HG02610 (cell line): ENCODE measurements around the gene TRIM49D2.
"Not testable (repeated sequence)": the region's sequence is repeated elsewhere in the genome, so short reads cannot be mapped to it uniquely, and the experiment has no call there.

Source experiments
- ATAC-seq: cut with Tn5 transposase; IDR thresholded peaks from one replicate; pipeline ENCODE4 v1.9.1; 2021; ENCODE audit warnings: mild to moderate bottlenecking, moderate library complexity; ENCODE audit not compliant: unreplicated experiment

TRIM49D2 gene, protein sequence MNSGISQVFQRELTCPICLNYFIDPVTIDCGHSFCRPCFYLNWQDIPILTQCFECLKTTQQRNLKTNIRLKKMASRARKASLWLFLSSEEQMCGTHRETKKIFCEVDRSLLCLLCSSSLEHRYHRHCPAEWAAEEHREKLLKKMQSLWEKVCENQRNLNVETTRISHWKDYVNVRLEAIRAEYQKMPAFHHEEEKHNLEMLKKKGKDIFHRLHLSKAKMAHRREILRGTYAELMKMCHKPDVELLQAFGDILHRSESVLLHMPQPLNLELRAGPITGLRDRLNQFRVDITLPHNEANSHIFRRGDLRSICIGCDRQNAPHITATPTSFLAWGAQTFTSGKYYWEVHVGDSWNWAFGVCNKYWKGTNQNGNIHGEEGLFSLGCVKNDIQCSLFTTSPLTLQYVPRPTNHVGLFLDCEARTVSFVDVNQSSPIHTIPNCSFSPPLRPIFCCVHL

GRCh38 chr11:89923764-89924163 is at the start of gene TRIM49D2:
TSS of gene TRIM49D2 (plus strand) at chr11:89924064. CDS start at chr11:89926762, 2,698 bp downstream.
- not testable (repeated sequence) for ATAC-seq

GRCh38 chr11:89877511-89877910 is 46.4 kb upstream of the TRIM49D2 start:
- ATAC-seq, result not testable (repeated sequence)

GRCh38 chr11:89893245-89893644 is 30.6 kb upstream of the TRIM49D2 start:
- ATAC-seq, result not testable (repeated sequence)

- not testable (repeated sequence) for ATAC-seq
Observed at GRCh38 chr11:89900809-89901208, 23.1 kb upstream of the TRIM49D2 start.

GRCh38 chr11:89922195-89922660 is 1.6 kb upstream of the TRIM49D2 start, which contains the start of gene TRIM49D1:
TSS of gene TRIM49D1 (minus strand) at chr11:89922245. CDS start at chr11:89917710, 4,535 bp downstream.
- no peak for ATAC-seq

- ATAC-seq, result not testable (repeated sequence)
Observed at GRCh38 chr11:89960833-89961232, 37.0 kb downstream of the TRIM49D2 start.

- not testable (repeated sequence) for ATAC-seq
Observed at GRCh38 chr11:89965737-89966136, 41.9 kb downstream of the TRIM49D2 start, which contains the start of gene TRIM64. TSS of gene TRIM64 (plus strand) at chr11:89966037. CDS start at chr11:89968504, 2,467 bp downstream.
